Adrenal gland (tissue), 5 donors: ENCODE measurements around the gene TMED3.

Experiments used
- POLR2A ChIP-seq, 2 donors: fragments of 450-650 bp; IDR thresholded peaks; one replicate each; pipeline ENCODE4 v1.6.1; 2017; ENCODE audit warnings: antibody characterized with exemption in 2 of 2, mild to moderate bottlenecking in 2 of 2, moderate library complexity in 1 of 2
- TF ChIP-seq, protein P1 (sequence below), 6 experiments: fragments of 450-650 bp in 4 of 6; fragments of 200-600 bp in 2 of 6; sonication (generic) in 1 of 6; IDR thresholded peaks; 1 replicate in 5 of 6; 2 replicates in 1 of 6; pipeline versions ENCODE4 v1.5.1 to v1.8.0; 2016 to 2021; ENCODE audit warnings: antibody characterized with exemption in 6 of 6, mild to moderate bottlenecking in 2 of 6, moderate library complexity in 1 of 6
- donor health status: DM: no; HTN: no; CAD: no.

DNA sequence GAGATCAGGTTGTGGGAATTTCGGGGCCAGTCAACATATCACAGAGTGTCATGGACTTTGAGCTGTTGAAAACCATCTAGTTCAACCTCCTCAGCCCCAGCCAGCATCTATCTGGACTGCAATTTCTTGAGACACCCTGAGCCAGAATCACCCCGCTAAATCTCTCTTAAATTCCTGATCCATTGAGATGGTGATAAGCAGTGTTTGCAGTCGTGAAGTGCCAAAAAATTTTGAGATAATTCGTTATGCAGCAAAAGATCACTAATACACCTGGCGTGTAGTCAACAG is 29.3 kb downstream of the TMED3 start:
- TF ChIP-seq, protein P1, sequence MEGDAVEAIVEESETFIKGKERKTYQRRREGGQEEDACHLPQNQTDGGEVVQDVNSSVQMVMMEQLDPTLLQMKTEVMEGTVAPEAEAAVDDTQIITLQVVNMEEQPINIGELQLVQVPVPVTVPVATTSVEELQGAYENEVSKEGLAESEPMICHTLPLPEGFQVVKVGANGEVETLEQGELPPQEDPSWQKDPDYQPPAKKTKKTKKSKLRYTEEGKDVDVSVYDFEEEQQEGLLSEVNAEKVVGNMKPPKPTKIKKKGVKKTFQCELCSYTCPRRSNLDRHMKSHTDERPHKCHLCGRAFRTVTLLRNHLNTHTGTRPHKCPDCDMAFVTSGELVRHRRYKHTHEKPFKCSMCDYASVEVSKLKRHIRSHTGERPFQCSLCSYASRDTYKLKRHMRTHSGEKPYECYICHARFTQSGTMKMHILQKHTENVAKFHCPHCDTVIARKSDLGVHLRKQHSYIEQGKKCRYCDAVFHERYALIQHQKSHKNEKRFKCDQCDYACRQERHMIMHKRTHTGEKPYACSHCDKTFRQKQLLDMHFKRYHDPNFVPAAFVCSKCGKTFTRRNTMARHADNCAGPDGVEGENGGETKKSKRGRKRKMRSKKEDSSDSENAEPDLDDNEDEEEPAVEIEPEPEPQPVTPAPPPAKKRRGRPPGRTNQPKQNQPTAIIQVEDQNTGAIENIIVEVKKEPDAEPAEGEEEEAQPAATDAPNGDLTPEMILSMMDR (IDR thresholded peaks at IDR 0.05): no peak
- TF ChIP-seq POLR2A (IDR thresholded peaks at IDR 0.05): no peak
